Skeletal muscle tissue (tissue), 4 donors: ENCODE data around the gene BRAT1. TPM values are rescaled to one million over a fixed set of nuclear protein-coding genes. Genes with fewer than 3 reads are reported as not detected.
"Not testable (repeated sequence)": the region's sequence is repeated elsewhere in the genome, so short reads cannot be mapped to it uniquely, and the experiment has no call there.

Experiments used
- H3K27ac ChIP-seq: one replicate; pipeline ENCODE4 v1.7.0; 2013; ENCODE audit warnings: mild to moderate bottlenecking, low read depth, low read length, inconsistent platforms
- H3K27me3 ChIP-seq, 3 donors: one replicate each; pipeline ENCODE4 v1.7.0; 2013; ENCODE audit warnings: low read length in 3 of 3; ENCODE audit not compliant: control insufficient read depth in 3 of 3, insufficient read depth in 3 of 3
- H3K36me3 ChIP-seq, 3 donors: one replicate each; pipeline ENCODE4 v1.7.0; 2013; ENCODE audit warnings: low read length in 3 of 3; ENCODE audit not compliant: control insufficient read depth in 3 of 3, insufficient read depth in 3 of 3
- H3K4me1 ChIP-seq, 3 donors: one replicate each; pipeline ENCODE4 v1.7.0; 2013; ENCODE audit warnings: low read length in 3 of 3, mild to moderate bottlenecking in 3 of 3; ENCODE audit not compliant: control insufficient read depth in 3 of 3, insufficient read depth in 3 of 3
- H3K4me3 ChIP-seq, 3 donors: one replicate each; pipeline ENCODE4 v1.7.0; 2013; ENCODE audit warnings: low read length in 3 of 3
- H3K9ac ChIP-seq, 3 donors: one replicate each; pipeline ENCODE4 v1.7.0; 2013; ENCODE audit warnings: low read length in 3 of 3, mild to moderate bottlenecking in 3 of 3, moderate library complexity in 2 of 3, low read depth in 1 of 3
- H3K9me3 ChIP-seq, 3 donors: one replicate each; pipeline ENCODE4 v1.7.0; 2013; ENCODE audit warnings: low read length in 3 of 3; ENCODE audit not compliant: control insufficient read depth in 3 of 3
- total RNA-seq: library from RNA; depleted of rRNA; stranded (reverse); fragments of >200 nt; gene quantifications from one replicate; pipeline ENCODE4 v1.2.3, GENCODE V29; 2014
- donor health status: Osteomylitis.

The BRAT1 gene
- total RNA-seq, 1 donor from 2014 or later = 18.3 TPM

- H3K9ac ChIP-seq = no peak overlapping the region
- no peak overlapping the region for H3K27ac ChIP-seq
- H3K4me3 ChIP-seq = no peak overlapping the region
- no peaks in the 10 kb centered on the region for H3K27me3 ChIP-seq
- peaks cover 0 to 4% (median 3%) of the 10 kb centered on the region in 3 donors for H3K4me1 ChIP-seq
- no peaks in the 10 kb centered on the region for H3K9me3 ChIP-seq
- H3K36me3 ChIP-seq = peaks cover 0 to 3% (median 2%) of the 10 kb centered on the region in 3 donors
Observed at GRCh38 chr7:2566348-2566889, 11.1 kb upstream of the BRAT1 start.

- Histone ChIP-seq H3K9me3 (no peaks in the 10 kb centered on the region), H3K4me3 (no peak overlapping the region), H3K27ac (no peak overlapping the region), H3K27me3 (no peaks in the 10 kb centered on the region), H3K36me3 (peaks cover 0 to 3% (median 2%) of the 10 kb centered on the region in 3 donors), H3K4me1 (peaks cover 2 to 6% (median 5%) of the 10 kb centered on the region in 3 donors), H3K9ac (no peak overlapping the region)
Observed at GRCh38 chr7:2564970-2565540, 9.7 kb upstream of the BRAT1 start.

GRCh38 chr7:2563955-2564354 lies 8.6 kb upstream of the BRAT1 start:
- H3K27ac ChIP-seq, H3K9ac ChIP-seq, H3K9me3 ChIP-seq, H3K27me3 ChIP-seq, H3K36me3 ChIP-seq, H3K4me3 ChIP-seq: not testable (repeated sequence)
- H3K4me1 ChIP-seq = peaks cover 7 to 14% (median 11%) of the 10 kb centered on the region in 3 donors

GRCh38 chr7:2559283-2559950 lies 4.1 kb upstream of the BRAT1 start:
- Histone ChIP-seq H3K27me3 (no peaks in the 10 kb centered on the region), H3K9ac (peak overlapping the region; percentile 72 to 83 (median 75)), H3K9me3 (no peaks in the 10 kb centered on the region), H3K4me3 (peak overlapping the region; percentile 69 to 81 (median 77)), H3K27ac (no peak overlapping the region), H3K36me3 (peaks cover 0 to 3% (median 0%) of the 10 kb centered on the region in 3 donors), H3K4me1 (peaks cover 11 to 21% (median 17%) of the 10 kb centered on the region in 3 donors)

- Histone ChIP-seq H3K4me1 (peaks cover 18 to 27% (median 23%) of the 10 kb centered on the region in 3 donors), H3K27me3 (no peaks in the 10 kb centered on the region), H3K9me3 (no peaks in the 10 kb centered on the region), H3K4me3 (peak within 1 kb of the TSS; percentile 69 to 81 (median 77)), H3K27ac (no peak within 1 kb of the TSS), H3K36me3 (peaks cover 0 to 3% (median 0%) of the 10 kb centered on the region in 3 donors), H3K9ac (peak within 1 kb of the TSS; percentile 72 to 83 (median 75))
Observed at GRCh38 chr7:2558629-2559282, 3.4 kb upstream of the BRAT1 start, which contains the start of gene IQCE. TSS of gene IQCE (plus strand) at chr7:2558979. CDS start at chr7:2559182, 203 bp downstream.

- Histone ChIP-seq H3K4me1 (peaks cover 13 to 21% (median 17%) of the 10 kb centered on the region in 3 donors), H3K27ac (peak overlapping the region; percentile 98), H3K36me3 (peaks cover 3 to 5% (median 5%) of the 10 kb centered on the region in 3 donors)
Observed at GRCh38 chr7:2554661-2555111, 638 bp downstream of the BRAT1 start.

GRCh38 chr7:2553831-2554581 lies 1.3 kb downstream of the BRAT1 start:
- Histone ChIP-seq H3K4me1 (peaks cover 12 to 17% (median 14%) of the 10 kb centered on the region in 3 donors), H3K4me3 (peak overlapping the region; percentile 88 to 90 (median 89)), H3K27ac (no peak overlapping the region), H3K9me3 (no peaks in the 10 kb centered on the region), H3K9ac (peak overlapping the region; percentile 95 to 97 (median 96)), H3K36me3 (peaks cover 5 to 8% (median 6%) of the 10 kb centered on the region in 3 donors), H3K27me3 (no peaks in the 10 kb centered on the region)

More at GRCh38 chr7:2554661-2555111, 638 bp downstream of the BRAT1 start:
- H3K4me3 ChIP-seq = peak overlapping the region; percentile 88 to 90 (median 89)
- peak overlapping the region; percentile 95 to 97 (median 96) for H3K9ac ChIP-seq
- no peaks in the 10 kb centered on the region for H3K9me3 ChIP-seq
- H3K27me3 ChIP-seq = no peaks in the 10 kb centered on the region

GRCh38 chr7:2553108-2553507 lies 2.2 kb downstream of the BRAT1 start:
- Histone ChIP-seq H3K27me3 (no peaks in the 10 kb centered on the region), H3K27ac (no peak overlapping the region), H3K9me3 (no peaks in the 10 kb centered on the region), H3K4me1 (peaks cover 10 to 12% (median 11%) of the 10 kb centered on the region in 3 donors), H3K36me3 (peaks cover 6 to 9% (median 8%) of the 10 kb centered on the region in 3 donors), H3K4me3 (no peak overlapping the region), H3K9ac (no peak overlapping the region)

- Histone ChIP-seq H3K27ac (no peak overlapping the region), H3K27me3 (no peaks in the 10 kb centered on the region), H3K9me3 (no peaks in the 10 kb centered on the region), H3K9ac (no peak overlapping the region), H3K36me3 (peaks cover 15 to 21% (median 19%) of the 10 kb centered on the region in 3 donors), H3K4me1 (peaks cover 10 to 12% (median 11%) of the 10 kb centered on the region in 3 donors), H3K4me3 (no peak overlapping the region)
Observed at GRCh38 chr7:2551418-2551817, 3.9 kb downstream of the BRAT1 start.
